ENCODE data around the gene ARHGEF17.

ARHGEF17 gene

DNA sequence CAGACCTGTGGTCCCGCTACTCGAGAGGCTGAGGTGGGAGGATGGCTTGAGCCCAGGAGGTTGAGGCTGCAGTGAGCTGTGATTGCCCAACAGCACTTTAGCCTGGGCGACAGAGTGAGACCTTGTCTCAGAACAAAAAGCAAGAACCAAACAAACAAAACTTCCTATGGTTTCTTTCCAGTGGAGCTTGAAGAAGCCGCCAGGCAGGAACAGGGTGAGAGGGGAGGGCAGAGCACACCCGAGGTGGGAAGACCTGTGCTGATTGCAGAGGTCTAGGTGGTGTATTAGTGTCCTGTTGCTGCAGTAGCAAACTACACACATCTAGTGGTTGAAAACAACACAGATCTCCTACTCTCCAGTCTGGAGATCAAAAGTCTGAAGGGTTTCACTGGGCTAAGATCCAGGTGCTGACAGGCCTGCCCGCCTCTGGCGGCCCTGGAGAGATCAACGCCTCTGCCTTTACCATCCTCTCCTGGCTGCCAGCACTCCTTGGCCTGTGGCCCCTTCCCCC is 10.5 kb downstream of the ARHGEF17 start:
- TF ChIP-seq, protein P1, sequence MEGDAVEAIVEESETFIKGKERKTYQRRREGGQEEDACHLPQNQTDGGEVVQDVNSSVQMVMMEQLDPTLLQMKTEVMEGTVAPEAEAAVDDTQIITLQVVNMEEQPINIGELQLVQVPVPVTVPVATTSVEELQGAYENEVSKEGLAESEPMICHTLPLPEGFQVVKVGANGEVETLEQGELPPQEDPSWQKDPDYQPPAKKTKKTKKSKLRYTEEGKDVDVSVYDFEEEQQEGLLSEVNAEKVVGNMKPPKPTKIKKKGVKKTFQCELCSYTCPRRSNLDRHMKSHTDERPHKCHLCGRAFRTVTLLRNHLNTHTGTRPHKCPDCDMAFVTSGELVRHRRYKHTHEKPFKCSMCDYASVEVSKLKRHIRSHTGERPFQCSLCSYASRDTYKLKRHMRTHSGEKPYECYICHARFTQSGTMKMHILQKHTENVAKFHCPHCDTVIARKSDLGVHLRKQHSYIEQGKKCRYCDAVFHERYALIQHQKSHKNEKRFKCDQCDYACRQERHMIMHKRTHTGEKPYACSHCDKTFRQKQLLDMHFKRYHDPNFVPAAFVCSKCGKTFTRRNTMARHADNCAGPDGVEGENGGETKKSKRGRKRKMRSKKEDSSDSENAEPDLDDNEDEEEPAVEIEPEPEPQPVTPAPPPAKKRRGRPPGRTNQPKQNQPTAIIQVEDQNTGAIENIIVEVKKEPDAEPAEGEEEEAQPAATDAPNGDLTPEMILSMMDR (IDR thresholded peaks at IDR 0.05; ENCODE audit: low read length, missing control alignments), result no peak
- no peak for DNase-seq (ENCODE audit: low read depth)
- no peak overlapping the region for H3K4me3 ChIP-seq (replicated peaks; ENCODE audit: low read depth, low read length)

DNA sequence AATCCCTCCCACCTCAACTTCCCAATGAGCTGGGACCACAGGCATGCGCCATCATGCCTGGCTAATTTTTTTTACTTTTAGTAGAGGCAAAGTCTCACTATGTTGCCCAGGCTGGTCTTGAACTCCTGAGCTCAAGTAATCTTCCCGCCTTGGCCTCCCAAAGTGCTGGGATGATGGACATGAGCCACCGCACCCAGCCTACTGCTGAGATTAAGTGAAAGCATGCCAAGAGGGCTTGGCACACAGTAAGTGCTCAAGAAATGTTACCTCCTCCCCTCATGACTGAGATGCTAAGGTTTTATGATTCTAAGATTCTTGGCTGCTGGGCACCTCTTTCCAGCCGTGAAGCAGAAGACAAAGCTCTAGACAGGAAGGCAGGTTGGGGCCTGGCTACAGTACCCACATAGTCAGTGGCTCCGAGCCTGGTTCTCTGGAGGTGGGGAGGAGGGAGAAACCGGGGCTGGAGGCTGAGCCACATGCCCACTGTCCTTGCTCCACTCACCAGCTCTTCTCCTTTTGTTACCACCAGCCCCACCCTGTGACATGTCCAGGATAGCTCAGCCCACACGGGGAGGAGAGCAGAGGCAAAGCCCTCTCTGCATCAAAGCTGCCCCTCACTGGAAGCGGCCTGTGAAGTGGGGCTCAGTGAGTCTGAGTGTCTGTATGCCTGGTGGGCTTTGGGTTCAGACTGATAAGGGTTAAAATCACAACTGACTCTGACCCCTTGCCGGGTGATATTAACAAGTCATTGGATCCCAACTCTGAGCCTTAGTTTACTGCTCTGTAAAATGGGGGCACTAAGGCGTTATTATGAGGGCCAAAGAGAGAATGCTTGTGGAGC is 12.9 kb downstream of the ARHGEF17 start:
- TF ChIP-seq, protein P1 (IDR thresholded peaks at IDR 0.05; ENCODE audit: low read length, missing control alignments), result no peak
- DNase-seq (ENCODE audit: low read depth), result peak; percentile 68
- no peak overlapping the region for H3K4me3 ChIP-seq (replicated peaks; ENCODE audit: low read depth, low read length)

DNA sequence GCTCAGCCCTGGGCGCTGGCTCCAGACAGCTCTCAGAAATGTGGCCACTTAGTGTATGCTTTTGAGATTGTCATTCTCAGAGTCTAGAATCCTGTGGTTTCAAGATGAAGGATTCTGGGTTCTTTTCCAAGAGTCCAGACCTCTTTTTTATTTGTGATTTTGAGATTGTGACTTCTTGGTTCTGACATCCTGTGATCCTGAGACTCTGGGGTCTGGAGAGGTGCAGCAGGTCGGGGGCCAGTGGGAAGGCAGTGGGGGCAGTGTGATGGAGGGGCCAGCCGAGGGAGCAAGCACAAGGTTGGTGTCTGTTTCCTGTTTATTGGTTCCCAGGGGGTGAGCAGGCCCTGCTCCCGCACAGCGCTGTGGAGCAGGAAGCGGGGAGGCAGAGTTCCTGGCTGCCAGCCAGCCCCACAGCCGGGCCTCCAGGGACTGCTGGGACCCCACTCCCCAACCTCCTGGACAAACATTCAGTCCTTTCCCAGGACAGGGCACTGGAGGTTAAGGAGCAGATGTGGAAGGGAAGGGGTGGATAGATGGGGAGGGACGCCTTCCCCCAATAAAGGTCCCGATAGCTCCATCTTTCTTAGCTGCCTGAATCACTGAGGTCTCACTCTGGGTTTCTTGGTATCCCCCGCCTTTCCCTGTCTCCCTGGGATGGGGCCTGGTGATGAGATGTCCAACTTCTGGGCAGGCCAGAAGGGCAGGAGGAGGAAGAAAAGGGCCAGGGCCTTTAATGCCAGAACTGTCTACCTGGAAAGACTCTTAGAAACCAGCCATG is 13.7 kb downstream of the ARHGEF17 start:
- no peak overlapping the region for H3K4me3 ChIP-seq (replicated peaks; ENCODE audit: low read depth, low read length)
- peak; percentile 70 for DNase-seq (ENCODE audit: low read depth)
- TF ChIP-seq, protein P1 (IDR thresholded peaks at IDR 0.05; ENCODE audit: low read length, missing control alignments), result no peak

DNA sequence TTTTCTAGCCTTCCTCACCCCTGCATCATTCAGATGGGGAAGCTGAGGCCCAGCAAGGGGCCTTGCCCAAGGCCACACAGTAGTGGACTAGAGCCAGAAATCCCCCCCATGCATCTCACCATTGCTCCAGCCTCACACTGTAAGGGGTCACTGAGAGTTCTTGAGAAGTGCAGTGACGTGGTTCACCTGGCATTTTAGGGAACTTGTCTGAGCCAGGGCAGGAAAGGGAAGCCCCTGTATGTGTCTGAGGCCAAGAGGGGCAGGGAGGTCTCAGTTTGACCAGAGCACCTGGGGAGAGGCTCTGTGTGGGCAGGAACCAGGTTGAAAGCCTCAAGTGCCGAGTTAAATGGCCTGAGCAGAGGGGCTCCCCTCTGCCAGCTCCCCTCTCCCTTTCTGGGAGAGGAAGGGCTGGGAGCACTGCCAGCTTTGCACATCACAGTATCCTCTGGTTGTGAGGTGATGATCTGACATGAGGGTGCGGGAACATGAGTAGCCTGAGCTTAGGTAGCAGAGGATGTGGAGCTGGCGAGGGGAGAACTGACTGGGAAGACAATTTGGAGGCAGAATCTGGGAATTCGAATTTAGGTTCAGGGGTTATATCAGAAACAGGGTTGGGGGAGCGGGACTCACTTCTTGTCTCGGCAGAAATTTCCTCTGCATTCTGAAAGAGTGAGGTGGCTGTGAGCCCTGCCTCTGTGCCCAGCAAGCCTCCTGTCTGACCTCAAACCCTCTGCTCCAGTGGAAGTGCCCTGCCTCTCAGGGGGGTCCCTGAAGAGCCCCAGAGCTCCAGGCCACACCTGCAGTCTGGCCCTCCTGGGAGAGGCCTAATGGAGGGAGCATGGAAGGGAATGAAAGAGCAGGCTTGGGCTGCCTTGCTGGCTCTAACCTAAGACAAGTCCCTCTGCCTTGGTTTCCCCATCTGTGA is 14.6 kb downstream of the ARHGEF17 start:
- TF ChIP-seq, protein P1 (IDR thresholded peaks at IDR 0.05; ENCODE audit: low read length, missing control alignments), result no peak
- peak; percentile 45 for DNase-seq (ENCODE audit: low read depth)
- H3K4me3 ChIP-seq (replicated peaks; ENCODE audit: low read depth, low read length), result no peak overlapping the region

DNA sequence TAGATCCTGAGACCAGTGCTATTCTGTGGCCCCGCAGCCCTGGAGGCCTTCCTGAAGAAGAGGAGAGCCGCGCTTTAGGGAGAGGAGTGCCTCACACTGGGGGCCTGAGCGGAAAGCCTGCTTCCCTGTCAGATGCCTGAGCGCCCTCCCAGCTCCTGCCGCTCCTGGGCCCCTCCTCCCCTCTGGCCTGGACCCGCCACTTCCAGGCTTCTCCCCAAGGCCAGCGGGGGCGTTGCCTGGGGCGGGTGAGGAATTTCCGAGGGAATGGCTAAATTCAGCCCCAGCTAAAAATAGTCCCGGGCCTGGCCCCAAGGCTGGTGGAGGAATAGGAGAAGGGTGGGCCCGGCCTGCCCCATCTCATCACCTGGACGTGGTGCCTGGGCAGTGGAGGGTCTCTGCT is 15.4 kb downstream of the ARHGEF17 start:
- DNase-seq (ENCODE audit: low read depth), result peak; percentile 76
- TF ChIP-seq, protein P1 (IDR thresholded peaks at IDR 0.05; ENCODE audit: low read length, missing control alignments), result no peak
- no peak overlapping the region for H3K4me3 ChIP-seq (replicated peaks; ENCODE audit: low read depth, low read length)

DNA sequence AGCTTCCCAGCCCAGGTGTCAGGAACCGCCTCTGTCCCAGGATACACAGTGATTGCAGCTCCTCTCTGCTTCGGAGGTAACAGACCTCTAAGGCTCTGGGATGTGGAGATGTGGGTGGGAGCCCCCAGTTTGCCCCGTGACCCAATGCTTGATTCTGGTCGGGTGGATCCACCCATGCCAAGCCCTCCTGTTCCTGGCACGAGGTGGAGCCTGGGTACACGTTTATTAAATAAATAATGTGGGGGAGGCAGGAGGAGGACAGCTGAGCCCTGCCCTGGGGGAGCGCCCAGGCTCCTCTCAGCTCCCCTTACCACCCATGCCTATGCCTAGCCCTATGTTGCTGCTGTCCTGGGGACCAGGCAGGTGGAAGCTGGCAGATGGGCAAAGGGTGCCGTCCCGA is 16.0 kb downstream of the ARHGEF17 start:
- H3K4me3 ChIP-seq (replicated peaks; ENCODE audit: low read depth, low read length), result no peak overlapping the region
- TF ChIP-seq, protein P1 (IDR thresholded peaks at IDR 0.05; ENCODE audit: low read length, missing control alignments), result no peak
- DNase-seq (ENCODE audit: low read depth), result no peak
